ENCODE results near the gene APOC4.
"Not testable (repeated sequence)": the region's sequence is repeated elsewhere in the genome, so short reads cannot be mapped to it uniquely, and the experiment has no call there.

APOC4 gene

GRCh38 chr19:44908074-44908835 is 33.8 kb upstream of the APOC4 start:
- TF ChIP-seq, protein P1, sequence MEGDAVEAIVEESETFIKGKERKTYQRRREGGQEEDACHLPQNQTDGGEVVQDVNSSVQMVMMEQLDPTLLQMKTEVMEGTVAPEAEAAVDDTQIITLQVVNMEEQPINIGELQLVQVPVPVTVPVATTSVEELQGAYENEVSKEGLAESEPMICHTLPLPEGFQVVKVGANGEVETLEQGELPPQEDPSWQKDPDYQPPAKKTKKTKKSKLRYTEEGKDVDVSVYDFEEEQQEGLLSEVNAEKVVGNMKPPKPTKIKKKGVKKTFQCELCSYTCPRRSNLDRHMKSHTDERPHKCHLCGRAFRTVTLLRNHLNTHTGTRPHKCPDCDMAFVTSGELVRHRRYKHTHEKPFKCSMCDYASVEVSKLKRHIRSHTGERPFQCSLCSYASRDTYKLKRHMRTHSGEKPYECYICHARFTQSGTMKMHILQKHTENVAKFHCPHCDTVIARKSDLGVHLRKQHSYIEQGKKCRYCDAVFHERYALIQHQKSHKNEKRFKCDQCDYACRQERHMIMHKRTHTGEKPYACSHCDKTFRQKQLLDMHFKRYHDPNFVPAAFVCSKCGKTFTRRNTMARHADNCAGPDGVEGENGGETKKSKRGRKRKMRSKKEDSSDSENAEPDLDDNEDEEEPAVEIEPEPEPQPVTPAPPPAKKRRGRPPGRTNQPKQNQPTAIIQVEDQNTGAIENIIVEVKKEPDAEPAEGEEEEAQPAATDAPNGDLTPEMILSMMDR (IDR thresholded peaks at IDR 0.05; ENCODE audit: low read depth, low read length): no peak
- TF ChIP-seq EZH2phosphoT487 (IDR thresholded peaks at IDR 0.05; ENCODE audit: low read depth): no peak
- H3K27ac ChIP-seq (ENCODE audit: low read length): no peak overlapping the region
- H3K27me3 ChIP-seq (ENCODE audit: low read depth, low read length): peaks cover 2% of the 10 kb centered on the region; the same call in 1 of the 2 replicates
- no peaks in the 10 kb centered on the region for H3K79me2 ChIP-seq (ENCODE audit: low read length)
- no peak overlapping the region for H3K4me3 ChIP-seq (ENCODE audit: low read length)
- no peaks in the 10 kb centered on the region for H4K20me1 ChIP-seq (ENCODE audit: insufficient read depth, low read length)
- no peak overlapping the region for H2AFZ ChIP-seq (ENCODE audit: low read depth, low read length)
- H3K9ac ChIP-seq (ENCODE audit: low read length): no peak overlapping the region
- H3K9me3 ChIP-seq (ENCODE audit: insufficient read depth, low read length): no peaks in the 10 kb centered on the region
- no peak overlapping the region for H3K4me2 ChIP-seq (ENCODE audit: low read length)
- peaks cover 5% of the 10 kb centered on the region for H3K36me3 ChIP-seq (replicated peaks; ENCODE audit: low read depth, low read length)
- H3K4me1 ChIP-seq (ENCODE audit: low read length): peaks cover 7% of the 10 kb centered on the region

GRCh38 chr19:44908836-44909261 is 33.2 kb upstream of the APOC4 start:
- Histone ChIP-seq H3K4me1 (ENCODE audit: low read length) (peaks cover 13% of the 10 kb centered on the region), H3K4me2 (ENCODE audit: low read length) (no peak overlapping the region), H4K20me1 (ENCODE audit: insufficient read depth, low read length) (no peaks in the 10 kb centered on the region), H2AFZ (ENCODE audit: low read depth, low read length) (no peak overlapping the region), H3K36me3 (replicated peaks; ENCODE audit: low read depth, low read length) (peaks cover 5% of the 10 kb centered on the region), H3K79me2 (ENCODE audit: low read length) (no peaks in the 10 kb centered on the region), H3K9me3 (ENCODE audit: insufficient read depth, low read length) (no peaks in the 10 kb centered on the region), H3K9ac (ENCODE audit: low read length) (no peak overlapping the region), H3K27me3 (ENCODE audit: low read depth, low read length) (peaks cover 2% of the 10 kb centered on the region; the same call in 1 of the 2 replicates), H3K4me3 (ENCODE audit: low read length) (no peak overlapping the region), H3K27ac (ENCODE audit: low read length) (no peak overlapping the region)
- TF ChIP-seq EZH2phosphoT487 (IDR thresholded peaks at IDR 0.05; ENCODE audit: low read depth): no peak
- TF ChIP-seq, protein P1 (IDR thresholded peaks at IDR 0.05; ENCODE audit: low read depth, low read length): no peak

GRCh38 chr19:44909775-44910174 is 32.3 kb upstream of the APOC4 start:
- H3K4me1 ChIP-seq (ENCODE audit: low read length): peaks cover 18% of the 10 kb centered on the region
- H2AFZ ChIP-seq (ENCODE audit: low read depth, low read length): no peak overlapping the region
- H3K4me3 ChIP-seq (ENCODE audit: low read length): no peak overlapping the region
- H3K36me3 ChIP-seq (replicated peaks; ENCODE audit: low read depth, low read length): no peaks in the 10 kb centered on the region
- peaks cover 2% of the 10 kb centered on the region; the same call in 1 of the 2 replicates for H3K27me3 ChIP-seq (ENCODE audit: low read depth, low read length)
- no peaks in the 10 kb centered on the region for H3K9me3 ChIP-seq (ENCODE audit: insufficient read depth, low read length)
- H3K9ac ChIP-seq (ENCODE audit: low read length): no peak overlapping the region
- no peak overlapping the region for H3K4me2 ChIP-seq (ENCODE audit: low read length)
- no peaks in the 10 kb centered on the region for H3K79me2 ChIP-seq (ENCODE audit: low read length)
- H4K20me1 ChIP-seq (ENCODE audit: insufficient read depth, low read length): no peaks in the 10 kb centered on the region
- TF ChIP-seq EZH2phosphoT487 (IDR thresholded peaks at IDR 0.05; ENCODE audit: low read depth): no peak
- TF ChIP-seq, protein P1 (IDR thresholded peaks at IDR 0.05; ENCODE audit: low read depth, low read length): no peak
- no peak overlapping the region for H3K27ac ChIP-seq (ENCODE audit: low read length)

DNA sequence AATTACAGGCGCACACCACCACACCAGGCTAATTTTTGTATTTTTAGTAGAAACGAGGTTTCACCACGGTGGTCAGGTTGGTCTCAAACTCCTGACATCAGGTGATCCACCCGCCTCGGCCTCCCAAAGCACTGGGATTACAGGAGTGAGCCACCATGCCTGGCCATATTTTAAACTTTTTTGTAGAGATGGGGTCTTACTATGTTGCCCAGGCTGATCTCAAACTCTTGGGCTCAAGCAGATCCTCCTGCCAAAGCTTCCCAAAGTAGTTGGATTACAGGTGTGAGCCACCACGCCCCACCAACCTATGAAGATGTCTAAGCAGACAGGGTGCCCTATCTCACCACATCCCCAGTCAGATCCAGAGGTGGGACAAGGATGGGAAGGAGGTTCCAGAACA is 30.1 kb upstream of the APOC4 start:
- not testable (repeated sequence) for H4K20me1 ChIP-seq (ENCODE audit: insufficient read depth, low read length); H3K27me3 ChIP-seq (ENCODE audit: low read depth, low read length); H3K9ac ChIP-seq (ENCODE audit: low read length); H2AFZ ChIP-seq (ENCODE audit: low read depth, low read length); H3K4me2 ChIP-seq (ENCODE audit: low read length); H3K9me3 ChIP-seq (ENCODE audit: insufficient read depth, low read length); H3K27ac ChIP-seq (ENCODE audit: low read length); H3K79me2 ChIP-seq (ENCODE audit: low read length); H3K4me3 ChIP-seq (ENCODE audit: low read length); H3K36me3 ChIP-seq (replicated peaks; ENCODE audit: low read depth, low read length)
- H3K4me1 ChIP-seq (ENCODE audit: low read length): peaks cover 21% of the 10 kb centered on the region

Data from OCI-LY3 (cell line).